ENCODE data around the gene RIPPLY2. TPM values are rescaled to one million over a fixed set of nuclear protein-coding genes. Genes with fewer than 3 reads are reported as not detected.

The RIPPLY2 gene
- total and polyA plus RNA-seq, 9 of the 15 experiments (the other 6 are each of a cell fraction or from before 2014, with no cell fraction given), result not detected

- TF ChIP-seq ZNF518B (CRISPR knock-in tag; IDR thresholded peaks at IDR 0.05), result no peak
- TF ChIP-seq ZNF282 (CRISPR knock-in tag; IDR thresholded peaks at IDR 0.05), result no peak
- no peak for TF ChIP-seq PHF21A (IDR thresholded peaks at IDR 0.05; ENCODE audit: borderline replicate concordance, low read depth)
- no peak for TF ChIP-seq CBFB (CRISPR knock-in tag; IDR thresholded peaks at IDR 0.05)
- peak; percentile 100 for TF ChIP-seq ZNF644 (tag; IDR thresholded peaks at IDR 0.05; ENCODE audit: low read depth)
- peak; percentile 92 for TF ChIP-seq E2F4 (CRISPR knock-in tag; IDR thresholded peaks at IDR 0.05; ENCODE audit: low read depth)
- TF ChIP-seq PHB (CRISPR knock-in tag; IDR thresholded peaks at IDR 0.05), result 0 out of 2 replicates have a peak, but pooled peaks have one; percentile 76
- TF ChIP-seq SMARCC2 (IDR thresholded peaks at IDR 0.05; ENCODE audit: low read depth), result no peak
- TF ChIP-seq PRPF4 (IDR thresholded peaks at IDR 0.05; ENCODE audit: insufficient read depth, low read depth, low read length, poor library complexity, severe bottlenecking), result no peak
- TF ChIP-seq ZNF696 (CRISPR knock-in tag; conservative IDR thresholded peaks at IDR 0.05), result no peak
- TF ChIP-seq BHLHE40 (IDR thresholded peaks at IDR 0.05; ENCODE audit: low read length), result no peak
- TF ChIP-seq THRA (IDR thresholded peaks at IDR 0.05), result peak; percentile 80
- TF ChIP-seq MAX (CRISPR knock-in tag; IDR thresholded peaks at IDR 0.05), result peak; percentile 84
- TF ChIP-seq CEBPZ (IDR thresholded peaks at IDR 0.05; ENCODE audit: borderline replicate concordance, low read depth, low read length), result no peak
- no peak for TF ChIP-seq PTBP1 (IDR thresholded peaks at IDR 0.05; ENCODE audit: low read depth, low read length)
- TF ChIP-seq RUNX1 (IDR thresholded peaks at IDR 0.05; ENCODE audit: low read depth), result no peak
- TF ChIP-seq ZSCAN29 (IDR thresholded peaks at IDR 0.05), result no peak
- TF ChIP-seq ZZZ3 (IDR thresholded peaks at IDR 0.05), result no peak
These were observed 6.5 kb downstream of the RIPPLY2 start, which contains the start of gene CYB5R4 (continued) for GRCh38 chr6:83859410-83860358.
